WTC11 (cell line): ENCODE data around the gene WDR59.

Source experiments
- ATF2 ChIP-seq: sonication (generic); formaldehyde crosslinking; IDR thresholded peaks from 2 replicates; pipeline ENCODE4 v1.8.1; 2022; ENCODE audit warnings: low read depth, missing genetic modification reagents, borderline replicate concordance
- CREB1 ChIP-seq: sonication (generic); formaldehyde crosslinking; IDR thresholded peaks from 2 replicates; pipeline ENCODE4 v1.8.0; 2023; ENCODE audit warnings: mild to moderate bottlenecking, missing genetic modification reagents
- CTCF ChIP-seq: fragments of 200-600 bp; IDR thresholded peaks from 2 replicates; pipeline ENCODE4 v1.8.0; 2022; ENCODE audit warnings: antibody characterized with exemption
- ELF4 ChIP-seq: sonication (generic); formaldehyde crosslinking; IDR thresholded peaks from 2 replicates; pipeline ENCODE4 v1.8.1; 2022; ENCODE audit warnings: low read depth, mild to moderate bottlenecking, moderate library complexity, missing genetic modification reagents
- JUN ChIP-seq: sonication (generic); formaldehyde crosslinking; IDR thresholded peaks from 2 replicates; pipeline ENCODE4 v1.8.0; 2023; ENCODE audit warnings: mild to moderate bottlenecking, missing genetic modification reagents
- MAX ChIP-seq: sonication (generic); formaldehyde crosslinking; IDR thresholded peaks from 2 replicates; pipeline ENCODE4 v1.8.0; 2022; ENCODE audit warnings: mild to moderate bottlenecking, missing genetic modification reagents
- NFYB ChIP-seq: sonication (generic); formaldehyde crosslinking; conservative IDR thresholded peaks from 2 replicates; pipeline ENCODE4 v1.8.0; 2022; ENCODE audit warnings: low read depth, missing genetic modification reagents
- SP1 ChIP-seq: sonication (generic); formaldehyde crosslinking; conservative IDR thresholded peaks from 2 replicates; pipeline ENCODE4 v1.8.1; 2022; ENCODE audit warnings: missing genetic modification reagents
- TEAD1 ChIP-seq: sonication (generic); formaldehyde crosslinking; IDR thresholded peaks from 2 replicates; pipeline ENCODE4 v1.8.0; 2022; ENCODE audit warnings: mild to moderate bottlenecking, missing genetic modification reagents
- TEAD4 ChIP-seq: sonication (generic); formaldehyde crosslinking; IDR thresholded peaks from 2 replicates; pipeline ENCODE4 v1.8.0; 2022; ENCODE audit warnings: mild to moderate bottlenecking, missing genetic modification reagents
- ZNF121 ChIP-seq: sonication (generic); formaldehyde crosslinking; IDR thresholded peaks from 2 replicates; pipeline ENCODE4 v1.8.0; 2023; ENCODE audit warnings: missing genetic modification reagents
- ZNF138 ChIP-seq: sonication (generic); formaldehyde crosslinking; conservative IDR thresholded peaks from 2 replicates; pipeline ENCODE4 v1.8.1; 2022; ENCODE audit warnings: mild to moderate bottlenecking, moderate library complexity, missing genetic modification reagents

- TF ChIP-seq CTCF (no peak), TEAD4 (no peak), ZNF121 (no peak), CREB1 (no peak), TEAD1 (CRISPR knock-in tag) (no peak), ELF4 (CRISPR knock-in tag) (no peak), MAX (CRISPR knock-in tag) (no peak), SP1 (CRISPR knock-in tag) (no peak), JUN (no peak), ATF2 (CRISPR knock-in tag) (no peak), NFYB (CRISPR knock-in tag) (no peak), ZNF138 (no peak)
Observed at GRCh38 chr16:74951206-74951605, 33.7 kb downstream of the WDR59 start.
